Stimulated activated CD4-positive, alpha-beta T cell treated with anti-CD3 and anti-CD28 coated beads, Interleukin-2, amount 100 ng/mL, for 4 hours (primary cell): ENCODE data around the gene FOLR2.
"Not testable (repeated sequence)": the region's sequence is repeated elsewhere in the genome, so short reads cannot be mapped to it uniquely, and the experiment has no call there.

Experiments
- DNase-seq: peaks from one replicate; pipeline ENCODE4 v3.0.0-alpha.2; 2020; ENCODE audit warnings: low read depth

The FOLR2 gene

DNA sequence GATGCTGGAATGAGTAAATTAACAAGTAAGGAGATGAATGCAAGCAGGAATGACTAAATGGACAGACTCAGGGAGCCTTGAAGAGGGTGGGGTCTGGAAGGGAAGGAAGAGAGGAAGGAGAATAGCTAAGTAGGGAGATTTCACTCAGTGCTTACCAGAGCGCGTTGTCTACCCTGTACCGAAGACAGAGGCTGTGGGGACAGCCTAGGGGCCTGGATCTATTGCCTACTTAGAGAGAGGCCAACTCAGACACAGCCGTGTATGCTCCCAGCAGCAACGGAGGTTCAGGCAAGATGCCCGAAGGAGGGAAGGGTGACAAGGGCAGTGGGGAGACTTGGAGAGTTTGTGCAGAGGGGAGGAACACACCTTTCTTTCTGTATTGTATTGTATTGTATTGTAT is at the start of gene FOLR2:
FOLR2 (plus strand) TSS at position 157 of the 400 bp plus-strand sequence. CDS start 1,791 bp downstream, outside the sequence.
- no peak for DNase-seq

DNA sequence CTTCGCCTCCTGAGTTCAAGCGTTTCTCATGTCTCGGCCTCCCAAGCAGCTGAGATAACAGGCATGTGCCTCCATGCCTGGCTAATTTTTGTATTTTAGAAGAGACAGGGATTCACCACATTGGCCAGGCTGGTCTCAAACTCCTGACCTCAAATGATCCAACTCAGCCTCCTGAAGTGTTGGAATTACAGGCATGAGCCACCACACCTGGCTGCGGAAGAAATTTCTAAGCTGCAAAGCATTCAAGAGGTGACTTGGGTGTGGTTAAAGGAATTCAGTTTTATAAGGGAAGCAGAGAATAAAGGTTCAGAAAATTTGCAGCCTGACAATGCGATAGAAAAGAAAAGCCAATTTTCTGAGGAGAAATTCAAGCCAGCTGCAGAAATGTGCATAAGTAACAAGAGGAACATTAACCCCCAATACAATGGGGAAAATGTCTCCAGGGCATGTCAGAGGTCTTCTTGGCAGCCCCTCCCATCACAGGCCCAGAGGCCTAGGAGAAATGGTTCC is 47.5 kb upstream of the FOLR2 start:
- DNase-seq: not testable (repeated sequence)

DNA sequence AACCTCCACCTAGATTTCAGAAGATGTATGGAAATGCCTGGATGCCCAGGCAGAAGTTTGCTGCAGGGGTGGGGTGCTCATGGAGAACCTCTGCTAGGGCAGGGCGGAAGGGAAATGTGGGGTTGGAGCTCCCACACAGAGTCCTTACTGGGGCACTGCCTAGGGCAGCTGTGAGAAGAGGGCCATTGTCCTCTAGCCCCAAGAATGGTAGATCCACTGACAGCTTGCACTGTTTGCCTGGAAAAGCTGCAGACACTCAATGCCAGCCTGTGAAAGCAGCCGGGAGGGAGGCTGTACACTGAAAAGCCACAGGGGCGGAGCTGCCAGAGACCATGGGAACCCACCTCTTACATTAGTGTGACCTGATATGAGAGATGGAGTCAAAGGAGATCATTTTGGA is 46.8 kb upstream of the FOLR2 start:
- DNase-seq: not testable (repeated sequence)

DNA sequence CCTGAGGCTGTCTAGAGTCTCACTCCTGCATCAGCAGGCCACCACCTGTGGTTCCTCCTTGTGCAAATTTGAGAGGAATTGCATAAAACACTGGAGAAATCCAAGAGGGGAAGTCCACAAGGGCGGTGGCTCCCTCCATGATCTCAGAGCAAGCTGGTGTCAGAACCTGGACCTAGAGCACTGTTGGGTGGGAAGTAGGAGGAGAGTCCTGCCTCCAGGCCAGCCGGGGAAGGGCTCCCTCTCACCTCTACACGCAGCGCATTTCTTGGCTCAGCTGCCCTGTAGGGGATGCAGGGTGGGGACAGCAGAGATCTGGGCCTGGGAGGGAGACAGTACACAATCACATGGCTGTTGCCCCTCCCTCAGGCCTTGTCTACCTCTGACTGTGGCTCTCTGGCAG is 44.6 kb upstream of the FOLR2 start:
- DNase-seq: not testable (repeated sequence)

DNA sequence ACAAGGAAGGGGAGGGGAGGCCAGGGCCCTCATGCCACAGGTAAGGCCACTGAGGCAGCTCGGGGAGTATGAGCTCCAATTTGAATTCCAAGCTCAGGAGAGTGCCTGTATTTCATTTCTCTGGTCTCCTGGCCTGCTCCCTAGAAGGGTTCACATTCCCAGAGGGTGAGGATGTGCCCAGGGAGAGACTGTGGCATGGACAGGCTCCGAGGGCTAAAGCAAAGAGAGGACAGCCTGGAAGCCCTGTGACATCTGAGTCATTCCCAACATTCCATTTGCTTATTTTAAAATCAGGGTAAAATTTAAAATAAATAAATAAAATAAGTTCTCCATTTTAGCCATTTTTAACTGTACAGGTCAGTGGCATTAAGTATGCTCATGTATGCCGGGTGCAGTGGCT is 43.3 kb upstream of the FOLR2 start:
- DNase-seq: no peak

DNA sequence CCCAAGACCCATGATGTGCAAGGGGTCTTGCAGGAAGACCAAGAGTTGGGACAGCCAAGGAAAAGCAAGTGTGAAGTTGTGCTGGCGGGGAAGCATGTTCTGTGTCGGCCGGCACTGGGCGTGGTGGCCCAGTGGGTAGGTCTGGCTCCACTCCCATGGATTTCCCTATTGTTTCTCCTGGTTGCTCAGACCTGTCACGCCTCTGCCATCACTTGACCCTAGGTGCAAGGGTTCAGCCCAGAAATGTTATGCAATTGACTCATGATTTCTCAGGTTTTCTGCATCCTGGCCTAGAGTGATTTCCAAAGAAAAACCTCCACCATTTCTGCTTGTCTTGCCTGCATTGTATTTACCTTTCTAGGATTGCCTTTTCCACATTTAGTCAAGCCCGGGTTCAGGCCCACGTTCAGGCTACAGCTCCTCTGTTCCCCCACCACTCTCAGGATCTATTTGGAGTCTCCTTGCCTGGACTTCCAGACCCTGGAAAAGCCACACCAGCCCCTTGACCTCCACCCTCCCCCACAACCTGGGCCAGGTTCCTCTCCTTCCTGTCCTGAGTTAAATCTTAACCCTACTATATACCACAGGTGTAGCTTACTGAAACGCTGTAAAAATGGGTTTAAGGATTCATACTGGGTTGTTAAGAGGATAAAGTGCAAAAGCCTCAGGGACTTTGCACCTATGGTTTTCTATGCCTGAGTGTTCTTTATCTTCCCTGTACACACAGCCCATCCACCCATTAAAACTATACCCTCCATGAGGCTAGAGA is 42.1 kb upstream of the FOLR2 start:
- no peak for DNase-seq

DNA sequence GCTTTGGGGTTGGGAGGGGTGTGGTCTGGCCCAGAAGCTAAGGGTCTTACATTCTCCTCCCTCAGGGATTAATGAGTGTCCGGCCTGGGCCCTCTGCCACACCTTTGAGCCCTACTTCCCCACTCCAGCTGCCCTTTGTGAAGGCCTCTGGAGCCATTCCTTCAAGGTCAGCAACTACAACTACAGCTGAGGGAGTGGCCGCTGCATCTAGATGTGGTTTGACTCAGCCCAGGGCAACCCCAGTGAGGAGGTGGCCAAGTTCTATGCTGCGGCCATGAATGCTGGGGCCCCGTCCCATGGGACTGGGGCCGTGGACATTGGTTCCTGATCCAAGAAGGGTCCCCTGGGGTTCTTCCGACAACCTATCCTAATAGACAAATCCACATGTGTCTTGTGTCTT is 38.9 kb upstream of the FOLR2 start:
- no peak for DNase-seq

DNA sequence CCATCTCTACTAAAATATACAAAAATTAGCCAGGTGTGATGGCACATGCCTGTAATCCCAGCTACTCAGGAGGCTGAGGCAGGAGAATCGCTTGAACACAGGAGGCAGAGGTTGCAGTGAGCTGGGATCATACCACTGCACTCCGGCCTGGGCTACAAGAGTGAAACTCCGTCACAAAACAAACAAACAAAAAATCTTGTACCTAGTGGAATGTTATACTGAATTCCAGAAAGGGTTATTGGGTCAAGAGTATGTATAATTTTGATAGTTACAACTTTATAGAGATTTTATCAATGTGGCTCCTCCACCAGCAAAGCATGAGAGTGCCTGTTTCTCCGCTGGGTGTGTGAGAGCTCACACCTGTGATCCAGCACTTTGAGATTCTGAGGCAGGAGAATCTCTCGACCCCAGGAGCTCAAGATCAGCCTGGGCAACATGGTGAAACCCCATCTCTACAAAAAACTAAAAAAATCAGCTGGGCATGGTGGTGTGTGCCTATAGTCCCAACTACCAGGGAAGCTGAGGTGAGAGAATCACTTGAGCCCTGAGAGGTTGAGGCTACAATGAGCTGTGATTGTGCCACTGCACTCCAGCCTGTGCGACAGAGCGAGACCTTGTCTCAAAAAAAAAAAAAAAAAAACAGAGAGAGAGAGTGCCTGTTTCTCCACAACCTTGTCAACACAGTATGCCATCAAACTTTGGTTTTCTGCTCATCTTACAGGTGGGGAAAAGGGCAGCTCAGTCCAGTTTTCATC is 37.4 kb upstream of the FOLR2 start:
- no peak for DNase-seq

DNA sequence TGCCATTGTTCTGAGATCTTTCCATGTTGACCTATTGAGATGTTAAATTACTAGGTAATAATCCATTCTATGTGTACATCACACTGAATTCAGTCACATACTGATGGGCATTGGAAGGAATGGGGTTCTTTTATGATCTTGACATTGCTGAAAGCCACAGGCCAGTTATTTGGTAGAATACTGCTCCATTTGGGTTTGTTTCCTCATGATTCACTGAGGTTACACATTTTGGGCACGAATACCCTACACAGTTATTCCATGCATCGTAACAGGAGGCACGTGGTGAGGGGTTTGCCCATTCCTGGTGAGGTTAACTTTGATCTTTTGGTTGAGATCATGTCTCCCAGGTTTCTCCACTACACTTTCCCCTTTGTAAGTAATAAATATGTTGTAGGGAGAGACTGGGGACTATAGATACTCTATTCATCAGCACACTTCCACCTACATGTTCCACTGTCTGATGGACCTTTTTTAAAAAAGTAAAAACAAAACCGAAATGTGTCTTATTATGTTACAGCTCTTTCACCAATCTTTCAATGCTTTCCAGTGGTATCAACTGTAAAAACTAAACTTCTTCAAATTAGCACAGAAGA is 36.7 kb upstream of the FOLR2 start:
- DNase-seq: no peak

DNA sequence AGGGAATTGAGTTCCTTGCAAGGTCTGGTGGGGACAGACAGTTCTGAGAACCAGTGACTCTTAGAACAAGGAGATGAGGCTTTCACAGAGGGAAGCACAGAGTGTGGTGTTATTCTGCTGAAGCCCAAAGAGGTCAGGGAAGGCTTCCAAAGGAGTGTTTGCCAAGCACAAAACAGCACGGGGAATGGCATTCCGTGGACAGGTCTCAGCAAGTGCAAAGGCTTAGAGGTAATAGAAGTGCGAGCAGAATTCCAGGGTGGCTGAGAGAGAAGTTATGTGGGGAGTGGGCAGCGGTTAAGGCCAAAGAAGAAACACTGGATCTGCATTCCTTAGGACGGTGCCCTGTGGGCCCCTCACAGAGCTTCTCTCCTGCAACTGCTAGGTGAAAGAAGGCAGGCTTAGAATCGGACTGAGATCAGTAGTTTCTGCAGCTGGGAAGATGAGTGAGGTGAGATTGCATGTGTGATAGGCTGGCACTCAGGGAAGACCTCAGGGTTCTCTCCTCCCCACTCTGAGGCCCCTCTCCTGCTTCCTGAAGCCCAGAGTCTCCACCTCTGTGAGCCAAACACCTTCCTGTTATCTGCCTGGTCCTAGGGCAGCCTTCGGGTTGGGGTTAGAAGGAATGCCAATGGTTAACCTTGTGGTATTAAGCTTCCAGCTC is 35.6 kb upstream of the FOLR2 start:
- not testable (repeated sequence) for DNase-seq

DNA sequence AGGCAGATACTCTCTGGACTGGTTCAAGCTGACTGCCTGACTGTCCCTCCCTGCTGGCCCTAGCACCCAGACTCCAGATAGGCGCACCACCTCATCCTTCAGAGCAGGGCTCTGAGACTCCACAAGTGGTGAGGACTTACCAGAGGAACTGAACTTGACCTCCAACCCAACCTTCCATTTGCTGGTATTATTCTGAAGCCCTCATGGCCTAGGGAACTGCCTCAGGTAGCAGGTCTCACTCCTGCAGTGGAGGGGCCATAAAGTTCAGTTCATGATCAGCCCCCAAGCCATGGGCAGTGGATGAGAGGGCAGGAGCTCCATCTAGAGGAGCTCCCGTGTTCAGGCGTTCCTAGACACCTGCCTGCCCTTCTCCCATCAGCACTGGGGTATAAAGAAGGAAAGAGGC is 35.0 kb upstream of the FOLR2 start:
- not testable (repeated sequence) for DNase-seq

DNA sequence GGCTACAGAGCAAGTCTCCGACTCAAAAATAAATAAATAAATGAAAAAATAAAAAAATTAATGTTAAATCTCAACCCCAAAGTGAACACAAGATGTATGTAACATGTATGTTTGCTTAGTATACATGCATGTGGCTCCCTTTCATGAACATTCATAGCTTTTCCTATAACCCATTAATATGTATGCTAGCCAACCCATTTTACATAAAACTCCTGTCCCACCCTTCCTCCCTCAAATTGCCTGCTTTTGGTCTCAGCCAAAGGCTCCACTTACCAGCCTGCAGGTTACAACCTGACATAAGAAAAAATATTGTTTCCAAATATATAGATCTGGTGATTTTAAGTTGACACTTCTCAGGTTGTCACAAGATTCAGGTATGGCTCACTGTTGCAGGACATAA is 28.3 kb upstream of the FOLR2 start:
- no peak for DNase-seq

DNA sequence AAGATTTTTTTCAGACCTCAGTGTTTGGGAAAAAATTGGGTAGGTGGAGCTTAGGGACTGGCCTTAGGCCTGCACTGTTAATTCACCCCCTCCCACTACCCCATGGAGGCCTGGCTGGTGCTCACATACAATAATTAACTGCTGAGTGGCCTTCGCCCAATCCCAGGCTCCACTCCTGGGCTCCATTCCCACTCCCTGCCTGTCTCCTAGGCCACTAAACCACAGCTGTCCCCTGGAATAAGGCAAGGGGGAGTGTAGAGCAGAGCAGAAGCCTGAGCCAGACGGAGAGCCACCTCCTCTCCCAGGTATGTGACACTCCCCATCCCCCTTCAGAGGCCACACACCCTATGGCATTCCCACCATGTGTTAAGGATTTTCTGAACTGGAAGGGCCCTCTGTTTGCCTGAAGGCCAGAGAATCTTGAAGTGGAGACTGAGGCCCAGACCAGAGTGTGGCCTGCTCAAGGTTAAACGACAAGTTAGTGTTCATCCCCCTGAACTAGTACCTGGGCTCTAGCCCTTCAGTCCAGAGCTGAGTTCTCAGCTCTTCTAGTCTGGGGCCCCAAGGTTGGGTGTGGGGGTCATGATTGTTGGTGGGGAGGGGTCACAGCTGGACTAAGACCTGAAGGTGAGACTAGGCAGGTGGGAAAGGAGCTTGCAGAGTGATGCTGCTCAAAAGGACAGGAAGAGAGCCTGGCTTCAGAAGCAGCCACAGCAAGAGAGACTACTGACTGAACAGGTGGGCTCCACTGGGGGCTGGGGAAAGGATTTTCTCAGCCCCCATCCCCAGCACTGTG is 26.9 kb upstream of the FOLR2 start:
- no peak for DNase-seq

DNA sequence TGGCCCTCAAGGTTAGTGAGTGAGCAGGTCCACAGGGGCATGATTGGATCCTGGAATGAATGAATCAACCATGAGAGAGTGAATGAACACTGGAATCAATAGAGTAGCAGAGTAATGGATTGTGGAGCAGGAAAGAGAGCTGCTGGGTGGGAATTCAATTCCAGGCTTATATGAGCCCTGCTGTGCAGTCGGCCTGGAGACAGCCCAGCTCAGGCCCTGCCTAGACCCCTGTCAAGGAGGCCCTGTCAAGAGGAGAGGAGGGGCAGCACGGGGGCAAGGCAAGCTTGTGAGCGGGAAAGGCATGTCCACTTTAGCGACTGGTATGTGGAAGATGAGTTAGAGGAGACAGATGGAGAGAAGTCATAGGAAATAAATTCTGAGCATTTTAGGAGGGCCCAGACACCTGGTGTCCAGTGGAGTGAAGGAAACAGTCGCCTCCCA is 25.9 kb upstream of the FOLR2 start:
- no peak for DNase-seq

DNA sequence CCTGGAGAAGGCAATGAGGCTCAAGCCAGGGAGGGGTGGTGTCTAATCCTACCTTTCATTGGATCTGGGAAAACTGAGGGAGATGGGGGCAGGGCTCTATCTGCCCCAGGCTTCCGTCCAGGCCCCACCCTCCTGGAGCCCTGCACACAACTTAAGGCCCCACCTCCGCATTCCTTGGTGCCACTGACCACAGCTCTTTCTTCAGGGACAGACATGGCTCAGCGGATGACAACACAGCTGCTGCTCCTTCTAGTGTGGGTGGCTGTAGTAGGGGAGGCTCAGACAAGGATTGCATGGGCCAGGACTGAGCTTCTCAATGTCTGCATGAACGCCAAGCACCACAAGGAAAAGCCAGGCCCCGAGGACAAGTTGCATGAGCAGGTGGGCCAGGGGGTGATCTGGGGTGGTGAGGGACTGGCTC is 24.6 kb upstream of the FOLR2 start, which contains the start of gene FOLR1:
FOLR1 (plus strand) TSS at position 180 of the 421 bp plus-strand sequence; CDS start at position 214, 34 bp downstream.
- DNase-seq: no peak

DNA sequence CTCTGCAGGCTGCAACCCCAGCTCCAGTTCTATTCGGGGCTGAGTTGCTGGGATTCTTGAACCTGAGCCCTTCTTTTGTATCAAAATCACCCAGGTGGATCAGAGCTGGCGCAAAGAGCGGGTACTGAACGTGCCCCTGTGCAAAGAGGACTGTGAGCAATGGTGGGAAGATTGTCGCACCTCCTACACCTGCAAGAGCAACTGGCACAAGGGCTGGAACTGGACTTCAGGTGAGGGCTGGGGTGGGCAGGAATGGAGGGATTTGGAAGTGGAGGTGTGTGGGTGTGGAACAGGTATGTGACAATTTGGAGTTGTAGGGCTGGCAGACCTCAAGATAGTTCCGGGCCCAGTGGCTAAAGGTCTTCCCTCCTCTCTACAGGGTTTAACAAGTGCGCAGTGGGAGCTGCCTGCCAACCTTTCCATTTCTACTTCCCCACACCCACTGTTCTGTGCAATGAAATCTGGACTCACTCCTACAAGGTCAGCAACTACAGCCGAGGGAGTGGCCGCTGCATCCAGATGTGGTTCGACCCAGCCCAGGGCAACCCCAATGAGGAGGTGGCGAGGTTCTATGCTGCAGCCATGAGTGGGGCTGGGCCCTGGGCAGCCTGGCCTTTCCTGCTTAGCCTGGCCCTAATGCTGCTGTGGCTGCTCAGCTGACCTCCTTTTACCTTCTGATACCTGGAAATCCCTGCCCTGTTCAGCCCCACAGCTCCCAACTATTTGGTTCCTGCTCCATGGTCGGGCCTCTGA is 20.9 kb upstream of the FOLR2 start:
- no peak for DNase-seq

DNA sequence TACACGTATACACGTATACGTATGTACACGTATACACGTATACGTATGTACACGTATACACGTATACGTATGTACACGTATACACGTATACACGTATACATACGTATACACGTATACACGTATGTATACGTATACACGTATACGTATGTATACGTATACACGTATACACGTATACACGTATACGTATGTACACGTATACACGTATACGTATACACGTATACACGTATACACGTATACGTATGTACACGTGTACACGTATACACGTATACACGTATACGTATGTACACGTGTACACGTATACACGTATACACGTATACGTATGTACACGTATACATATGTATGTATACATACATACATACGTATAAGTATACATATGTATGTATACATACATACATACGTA is 15.1 kb upstream of the FOLR2 start:
- not testable (repeated sequence) for DNase-seq

DNA sequence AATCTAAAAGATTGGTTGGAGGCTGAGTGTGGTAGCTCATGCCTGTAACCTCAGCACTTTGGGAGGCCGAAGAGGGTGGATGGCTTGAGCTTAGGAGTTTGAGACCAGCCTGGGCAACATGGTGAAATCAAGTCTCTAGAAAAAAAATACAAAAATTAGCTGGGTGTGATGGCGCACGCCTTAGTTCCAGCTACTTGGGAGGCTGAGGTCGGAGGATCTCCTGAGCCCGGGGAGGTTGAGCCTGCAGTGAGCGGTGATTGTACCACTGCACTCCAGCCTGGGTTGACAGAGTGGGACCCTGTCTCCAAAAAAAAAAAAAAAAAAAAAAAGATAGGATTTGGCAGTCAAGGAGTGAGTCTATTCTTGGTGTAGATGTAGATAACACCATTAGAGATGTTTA is 14.0 kb upstream of the FOLR2 start:
- no peak for DNase-seq

DNA sequence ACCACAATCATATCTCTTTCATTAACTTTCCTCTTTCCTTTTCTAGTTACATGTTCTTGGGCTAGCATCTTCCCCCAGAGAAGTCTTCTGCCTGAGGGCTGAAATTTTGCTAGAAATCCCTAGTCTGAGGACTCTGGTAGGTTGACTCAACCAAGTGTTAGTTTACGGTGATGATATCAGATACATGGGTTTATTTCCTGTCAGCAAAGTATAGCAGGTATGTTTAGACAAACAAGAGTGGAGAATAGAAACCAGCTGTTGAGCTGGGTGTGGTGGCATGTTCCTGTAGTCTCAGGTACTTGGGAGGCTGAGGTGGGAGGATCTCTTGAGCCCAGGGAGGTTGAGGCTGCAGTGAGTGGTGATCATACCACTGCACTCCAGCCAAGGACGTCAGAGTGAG is 13.4 kb upstream of the FOLR2 start:
- DNase-seq: no peak

DNA sequence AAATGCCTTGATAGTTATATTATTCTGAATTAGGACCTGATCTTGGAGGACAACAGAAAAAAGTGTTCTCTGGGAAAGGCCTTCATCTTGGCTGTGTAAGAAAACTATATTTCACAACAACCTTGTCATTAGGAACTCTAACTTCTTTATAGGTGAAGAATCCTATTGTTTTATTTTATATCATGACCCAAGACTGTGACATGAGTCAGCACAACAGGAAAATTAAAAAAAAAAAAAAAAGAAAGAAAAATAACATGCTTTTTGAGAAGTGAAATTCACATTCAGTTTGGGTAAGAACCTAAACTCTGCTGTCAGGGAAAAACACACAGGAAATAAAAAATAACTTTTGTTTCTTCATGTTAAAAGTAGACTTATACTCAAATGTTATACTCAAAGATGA is 11.7 kb upstream of the FOLR2 start:
- no peak for DNase-seq

DNA sequence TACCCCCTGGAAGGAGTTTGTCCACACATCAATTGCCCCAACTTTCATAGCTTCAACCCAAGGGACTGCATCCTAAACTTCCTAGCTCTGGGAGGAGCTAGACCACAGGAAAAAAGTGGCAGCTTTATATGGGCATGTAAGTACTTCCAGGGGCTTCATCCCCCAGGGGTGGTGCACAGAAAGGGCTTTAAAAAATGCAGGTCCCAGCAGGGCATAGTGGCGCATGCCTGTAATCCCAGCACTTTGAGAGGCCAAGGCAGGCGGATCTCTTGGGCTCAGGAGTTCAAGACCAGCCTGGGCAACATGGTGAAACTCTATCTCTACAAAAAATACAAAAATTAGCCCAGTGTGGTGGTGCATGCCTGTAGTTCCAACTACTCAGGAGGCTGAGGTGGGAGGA is 9.8 kb upstream of the FOLR2 start:
- DNase-seq: not testable (repeated sequence)
